GM21737 (cell line): ENCODE measurements around the gene HOXB9.

ENCODE experiments used
- ATAC-seq: cut with Tn5 transposase; IDR thresholded peaks from one replicate; pipeline ENCODE4 v1.9.1; 2021; ENCODE audit warnings: mild to moderate bottlenecking, moderate library complexity; ENCODE audit not compliant: unreplicated experiment

Gene HOXB9

GRCh38 chr17:48625495-48626244 is 488 bp downstream of the HOXB9 start:
- no peak for ATAC-seq

GRCh38 chr17:48624544-48625494 is 1.3 kb downstream of the HOXB9 start:
- no peak for ATAC-seq

DNA sequence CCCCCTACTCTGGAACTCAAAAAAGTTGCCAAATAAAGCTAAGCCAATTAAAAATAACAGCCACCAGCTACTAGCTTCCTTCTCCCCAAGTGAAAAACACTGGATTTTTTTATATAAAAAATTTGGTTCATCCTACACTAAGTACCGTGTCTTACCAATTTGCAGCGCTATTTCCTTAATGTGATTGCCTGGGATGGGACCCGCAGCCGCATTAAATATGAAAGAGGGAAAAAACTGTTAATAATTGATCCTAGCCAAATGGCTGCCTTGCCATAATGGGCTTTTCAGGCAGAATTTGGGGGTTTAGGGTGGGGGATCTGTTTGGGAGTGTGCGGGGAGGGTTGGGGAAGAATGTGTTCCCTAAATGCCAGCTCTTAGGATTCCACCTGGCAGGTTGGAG is 2.0 kb downstream of the HOXB9 start:
- no peak for ATAC-seq

- no peak for ATAC-seq
These were observed 2.6 kb downstream of the HOXB9 start for GRCh38 chr17:48623583-48623982.

- ATAC-seq = no peak
These were observed 3.3 kb downstream of the HOXB9 start for GRCh38 chr17:48622857-48623256.

- ATAC-seq = no peak
These were observed 4.5 kb downstream of the HOXB9 start for GRCh38 chr17:48621410-48622392.

GRCh38 chr17:48620461-48621139 is 5.6 kb downstream of the HOXB9 start:
- ATAC-seq = no peak

GRCh38 chr17:48619826-48620449 is 6.2 kb downstream of the HOXB9 start:
- no peak for ATAC-seq

GRCh38 chr17:48618256-48618896 is 7.8 kb downstream of the HOXB9 start:
- no peak for ATAC-seq

DNA sequence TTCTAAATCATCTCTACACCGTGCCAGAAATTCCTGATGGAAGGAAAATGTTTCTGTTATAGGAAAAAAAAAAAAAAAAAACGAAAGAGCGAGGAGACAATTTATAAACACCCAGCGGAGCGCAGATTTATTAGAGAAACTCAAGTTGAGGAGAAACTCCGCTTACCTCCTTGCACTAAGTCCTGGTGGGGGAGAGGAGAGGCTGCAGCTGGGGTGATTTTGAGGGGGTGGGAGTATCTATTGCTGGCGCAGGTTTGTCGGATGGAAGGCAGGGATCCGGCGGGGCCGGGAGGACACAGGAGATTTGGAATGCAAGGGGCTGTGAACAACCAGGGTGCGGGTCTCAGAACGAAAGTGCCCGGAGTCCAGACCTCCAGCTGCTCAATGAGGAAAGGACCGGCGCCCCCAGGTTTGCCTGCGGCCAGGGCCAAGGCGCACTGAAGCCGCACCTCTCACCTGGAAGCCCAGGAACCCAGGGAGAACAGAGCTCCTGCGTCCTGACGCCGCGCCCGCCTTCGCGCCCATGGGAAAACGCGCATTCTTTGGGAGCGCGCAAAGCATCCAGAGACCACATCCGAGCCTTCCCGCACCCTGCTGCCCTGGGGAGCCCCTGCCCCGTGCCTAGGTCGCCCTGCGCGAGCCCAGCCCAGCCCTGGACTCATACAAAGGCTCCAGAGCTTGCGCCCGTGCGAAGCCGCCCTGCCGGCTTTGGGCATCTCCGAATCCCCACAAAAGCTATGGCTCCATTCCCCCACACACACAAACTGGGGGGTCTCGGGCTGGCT is 8.5 kb downstream of the HOXB9 start:
- ATAC-seq = no peak

DNA sequence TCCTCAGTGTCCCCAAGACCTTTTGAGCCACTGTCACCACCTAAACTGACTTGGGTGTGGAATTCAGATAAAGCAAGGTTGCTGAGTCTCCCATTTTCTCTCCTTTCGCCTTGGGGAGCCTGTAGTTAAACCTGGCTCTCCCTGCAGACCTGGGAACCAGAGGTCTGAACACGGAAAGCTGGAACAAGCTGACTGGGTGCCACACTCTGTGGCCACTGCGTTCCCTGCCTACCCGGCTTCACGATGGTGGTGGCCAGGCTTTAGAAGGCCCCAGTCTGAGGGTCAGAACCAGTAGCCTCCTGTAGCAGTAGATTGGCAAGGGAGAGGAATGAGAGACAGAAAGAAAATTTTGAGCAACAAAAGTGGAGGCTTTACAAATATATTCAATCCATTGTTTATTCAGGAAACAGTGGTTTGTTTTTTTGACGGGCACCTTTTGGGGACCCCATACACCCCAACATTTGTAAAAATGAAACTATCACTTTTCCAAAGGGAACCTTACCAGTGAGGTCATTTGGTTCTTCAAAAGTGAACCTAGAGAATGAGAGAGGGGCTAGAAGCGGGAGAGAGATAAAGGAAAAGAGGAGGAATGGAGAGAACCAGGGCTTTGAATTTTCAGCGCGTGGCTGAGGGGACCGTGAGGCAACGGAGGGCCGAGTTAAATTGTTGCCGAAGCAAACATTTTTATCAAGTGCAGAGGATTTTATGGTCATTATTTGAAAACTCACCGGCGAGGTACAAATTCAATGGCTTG is 9.3 kb downstream of the HOXB9 start:
- no peak for ATAC-seq

DNA sequence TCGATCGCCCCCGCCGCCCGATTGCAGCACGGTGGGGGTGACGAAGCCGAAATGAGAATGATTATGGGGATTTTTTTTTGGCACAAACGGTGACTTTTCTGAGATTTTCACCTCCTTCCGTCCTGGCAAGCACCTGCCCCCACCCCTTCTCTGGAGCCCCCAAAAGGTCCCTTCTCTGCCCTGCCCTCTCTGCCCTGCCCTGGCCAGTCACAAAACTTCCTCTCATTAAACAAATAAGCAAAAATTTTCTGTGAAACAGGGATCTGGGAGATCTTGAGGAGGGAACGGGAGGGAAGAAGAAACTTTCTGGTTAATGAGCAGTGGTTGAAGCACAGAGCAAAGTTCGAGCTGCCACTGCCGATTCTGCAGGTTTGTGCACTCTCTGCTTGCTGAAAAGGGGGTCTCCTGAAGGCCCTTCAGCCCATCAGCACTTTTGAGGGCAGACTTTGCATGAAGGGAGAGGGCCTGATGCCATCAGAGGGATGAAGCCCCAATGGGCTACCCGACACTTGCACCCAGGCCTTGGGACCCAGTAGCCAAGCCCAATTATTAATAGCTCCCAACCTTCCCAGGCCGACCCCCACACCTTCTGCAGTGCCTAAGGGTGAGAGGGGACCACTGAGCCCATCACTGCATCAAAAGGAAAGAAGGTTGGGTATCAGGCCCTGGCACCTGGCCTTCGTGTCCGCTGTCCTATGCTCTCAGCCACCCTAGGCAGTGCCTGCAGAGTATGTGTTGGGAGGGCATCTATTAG is 10.0 kb downstream of the HOXB9 start:
- no peak for ATAC-seq

GRCh38 chr17:48615047-48615962 is 10.9 kb downstream of the HOXB9 start, which contains the start of gene HOXB8:
Gene HOXB8, minus strand, starts transcription at chr17:48615292. Its CDS starts 588 bp downstream, at chr17:48614704.
- ATAC-seq = no peak

GRCh38 chr17:48613862-48614694 is 12.1 kb downstream of the HOXB9 start:
- no peak for ATAC-seq
